HS-27A (cell line): ENCODE results near the gene MYOZ3.
A peak's percentile ranks its signal among the peaks of the same experiment; 100 is the strongest.

Experiments
- DNase-seq: peaks from one replicate; pipeline ENCODE4 v3.0.0-alpha.2; 2012; ENCODE audit warnings: low read depth, missing footprints

The MYOZ3 gene

DNA sequence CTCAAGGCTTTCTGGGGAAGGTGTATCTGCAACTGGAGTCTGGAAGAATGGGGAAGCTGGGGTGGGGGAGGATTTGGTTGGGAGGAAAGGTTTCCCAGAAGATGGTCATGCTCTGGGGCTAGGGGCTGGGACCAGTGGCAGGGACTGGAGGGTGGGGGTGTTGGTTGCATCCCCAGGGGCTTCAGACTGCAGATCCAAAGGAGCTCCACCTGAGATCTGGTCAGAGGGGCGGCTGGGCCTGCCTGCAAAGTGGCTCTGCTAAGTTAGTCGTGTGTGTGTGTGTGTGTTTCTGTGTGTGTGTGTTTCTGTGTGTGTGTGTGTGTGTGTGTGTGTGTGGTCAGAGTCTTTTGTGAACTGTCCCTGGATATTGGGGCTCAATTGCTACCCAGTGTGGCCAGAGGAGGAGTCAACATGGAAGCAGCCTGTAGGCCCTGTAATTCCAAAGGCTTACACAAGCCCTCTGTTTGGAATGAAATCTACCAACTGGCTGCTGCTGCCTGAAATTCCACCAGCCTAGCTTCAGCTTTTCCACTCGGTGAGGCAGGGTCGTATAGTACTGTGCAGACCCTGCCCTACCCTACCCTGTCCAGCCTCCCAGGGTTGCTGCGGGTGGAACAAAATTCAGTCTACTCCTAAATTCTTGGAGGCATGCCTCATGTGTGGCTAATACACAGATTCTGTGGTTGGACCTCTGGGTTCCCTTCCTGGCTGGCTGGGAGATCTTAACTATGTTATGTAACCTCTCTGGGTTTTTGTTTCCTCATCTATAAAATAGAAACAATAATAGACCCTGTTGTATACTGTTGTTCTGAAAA is 33.1 kb upstream of the MYOZ3 start:
- DNase-seq, result no peak

DNA sequence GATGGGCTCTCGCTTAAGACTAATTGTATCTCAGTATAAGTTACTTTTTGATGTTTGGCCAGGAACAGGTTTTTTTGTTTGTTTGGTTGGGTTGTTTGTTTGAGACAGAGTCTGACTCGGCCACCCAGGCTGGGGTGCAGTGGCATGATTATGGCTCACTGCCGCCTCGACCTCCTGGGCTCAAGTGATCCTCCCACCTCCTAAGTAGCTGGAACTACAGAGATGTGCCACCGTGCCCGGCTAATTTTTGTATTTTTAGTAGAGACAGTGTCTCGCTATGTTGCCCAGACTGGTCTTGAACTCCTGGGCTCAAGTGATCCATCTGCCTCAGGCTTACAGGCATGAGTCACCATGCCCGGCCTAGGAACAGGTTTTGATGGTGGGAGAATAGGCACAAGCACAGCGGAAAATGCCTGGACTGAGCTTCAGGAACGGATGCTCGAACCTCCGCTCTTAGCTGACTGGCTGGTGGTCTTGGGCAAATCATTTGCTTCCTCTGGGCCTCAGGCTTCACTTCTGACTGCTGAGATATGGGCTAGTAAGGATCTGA is 32.0 kb upstream of the MYOZ3 start:
- no peak for DNase-seq

GRCh38 chr5:150630016-150630415 is 31.0 kb upstream of the MYOZ3 start:
- no peak for DNase-seq

- no peak for DNase-seq
Observed at GRCh38 chr5:150630461-150631325, 30.4 kb upstream of the MYOZ3 start.

GRCh38 chr5:150631326-150631701 is 29.7 kb upstream of the MYOZ3 start:
- no peak for DNase-seq

- DNase-seq, result no peak
Observed at GRCh38 chr5:150632305-150633160, 28.5 kb upstream of the MYOZ3 start.

DNA sequence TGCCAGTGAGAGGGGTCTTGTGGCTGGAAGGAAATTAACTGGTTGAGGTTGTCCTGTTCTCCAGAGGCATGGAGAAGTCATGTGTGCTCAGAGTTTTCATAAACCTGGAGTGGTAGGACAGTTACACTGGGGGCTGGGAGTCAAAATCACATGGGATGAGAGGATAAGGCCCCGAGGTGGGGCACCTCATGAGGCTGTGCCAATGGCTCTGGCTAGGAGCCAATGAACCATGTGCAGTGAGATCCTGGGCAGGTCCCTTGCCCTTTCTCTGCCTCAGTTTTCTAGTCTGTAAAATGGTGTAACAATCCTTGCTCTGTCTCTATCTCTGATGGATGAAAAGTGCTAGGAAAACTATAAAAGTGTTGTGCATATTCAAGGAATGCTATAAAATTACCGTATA is 27.6 kb upstream of the MYOZ3 start:
- no peak for DNase-seq

- no peak for DNase-seq
Observed at GRCh38 chr5:150636391-150637244, 24.4 kb upstream of the MYOZ3 start.

DNA sequence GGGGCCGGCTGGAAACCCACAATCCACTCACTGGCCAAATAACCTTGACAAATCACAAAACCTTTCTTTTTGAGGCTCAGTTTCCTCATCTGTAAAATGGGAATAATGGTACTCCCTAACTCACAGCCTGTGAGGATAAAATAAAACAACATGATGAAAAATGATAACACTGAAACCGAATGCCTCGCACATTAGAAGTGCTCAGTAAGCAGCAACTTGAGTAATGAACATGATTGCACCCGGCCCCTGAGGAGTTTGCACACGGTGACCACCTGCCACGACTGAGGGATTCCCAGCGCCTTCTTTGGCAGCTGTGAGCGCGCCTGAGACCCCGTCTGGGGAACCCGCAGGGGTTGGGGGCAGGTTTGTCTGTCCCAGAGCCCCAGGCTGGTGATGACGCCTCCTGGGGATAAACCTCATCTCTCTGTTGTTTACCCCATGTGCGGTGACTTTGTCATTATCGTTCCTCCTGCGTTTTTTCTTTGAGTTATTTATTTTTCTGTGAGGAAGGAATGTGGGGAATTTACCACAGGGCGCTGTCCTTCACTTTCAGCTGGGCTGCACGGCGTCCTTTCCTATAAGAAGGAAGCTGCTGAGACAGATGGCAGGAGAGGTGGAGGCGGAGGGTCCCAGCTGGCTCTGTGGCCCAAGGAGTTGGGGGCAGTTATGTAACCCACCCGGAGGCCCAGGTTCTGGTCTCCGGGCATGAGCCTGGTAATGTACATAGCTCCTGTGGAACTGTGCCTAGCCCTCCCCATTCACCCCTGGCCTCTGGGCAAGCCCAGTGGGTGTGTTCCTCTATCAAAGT is 23.6 kb upstream of the MYOZ3 start:
- peak; percentile 68 for DNase-seq

DNA sequence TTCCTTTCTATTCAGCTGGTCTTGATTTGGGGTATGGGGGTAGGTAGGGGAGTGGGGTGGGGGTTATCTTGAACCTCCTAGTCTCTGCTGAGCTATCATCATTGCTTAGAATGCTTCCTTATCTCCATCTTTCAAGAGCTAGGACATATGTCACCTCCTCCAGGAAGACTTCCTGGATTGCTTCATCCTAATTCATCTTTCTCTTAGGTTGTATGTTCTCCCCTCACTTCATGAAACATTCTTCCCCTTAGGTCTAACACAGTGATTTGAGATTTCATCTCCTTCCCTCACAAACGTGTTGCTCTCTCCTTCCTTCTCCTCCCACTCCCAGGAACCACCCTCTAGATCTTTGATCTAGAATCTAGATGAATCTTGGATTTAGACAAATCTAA is 23.0 kb upstream of the MYOZ3 start:
- no peak for DNase-seq

DNA sequence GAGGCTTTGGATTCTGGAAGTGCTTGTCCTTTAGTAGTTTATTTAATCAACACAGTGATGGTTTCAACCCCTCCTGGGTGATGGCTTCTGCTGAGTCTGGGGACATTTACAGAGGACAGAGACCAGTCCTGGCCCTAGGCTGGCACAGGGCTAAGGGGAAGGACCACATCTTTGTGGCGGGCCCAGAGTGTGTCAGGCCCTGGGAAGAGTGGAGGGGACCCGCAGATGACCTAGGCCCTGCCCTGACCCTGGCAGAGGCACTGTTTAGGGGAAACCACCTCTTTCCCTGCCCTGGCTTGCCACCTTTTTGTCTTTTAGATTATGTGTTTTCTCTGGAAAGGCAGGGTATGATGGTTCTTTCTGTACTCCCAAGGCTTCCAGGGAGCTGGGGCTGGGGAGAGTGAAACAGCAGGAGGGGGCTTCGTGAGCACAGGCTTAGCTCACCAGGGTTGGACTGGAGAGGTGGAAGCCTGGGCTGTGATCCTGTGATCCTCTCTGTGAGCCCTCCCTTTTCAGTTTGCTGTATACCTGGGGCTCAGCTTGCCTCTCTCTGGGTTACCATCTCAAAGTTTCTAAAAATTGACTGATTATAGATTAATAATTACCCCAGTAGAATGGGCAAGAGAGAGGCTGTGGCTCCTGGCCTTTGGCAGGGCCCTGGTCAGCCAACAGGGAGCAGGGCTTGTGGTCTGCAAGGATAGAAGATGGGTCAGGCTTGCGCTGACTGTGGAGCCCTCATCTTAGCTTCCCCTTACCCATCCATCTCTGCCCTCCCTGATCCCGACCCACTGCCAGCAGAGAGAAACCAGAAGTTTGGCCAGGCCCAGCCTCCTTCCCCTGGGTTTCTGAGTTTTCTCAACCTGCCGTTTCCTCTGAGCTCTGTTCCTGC is 22.3 kb upstream of the MYOZ3 start:
- DNase-seq, result no peak

DNA sequence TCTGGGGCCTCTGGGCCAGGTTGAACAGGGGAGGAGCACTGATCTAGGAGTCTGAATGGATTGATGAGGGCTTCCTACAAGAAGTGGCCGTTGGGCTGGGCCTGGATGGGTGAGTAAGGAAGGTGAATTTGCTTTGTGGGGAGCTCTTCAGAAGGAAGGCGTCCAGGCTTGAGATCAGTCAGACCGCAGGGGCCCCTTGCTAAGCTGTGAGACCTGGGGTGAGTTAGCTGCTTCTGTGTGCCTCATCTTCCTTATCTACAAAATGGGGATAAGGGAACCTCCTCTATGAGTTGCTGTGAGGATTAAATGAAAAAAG is 21.7 kb upstream of the MYOZ3 start:
- DNase-seq, result no peak

DNA sequence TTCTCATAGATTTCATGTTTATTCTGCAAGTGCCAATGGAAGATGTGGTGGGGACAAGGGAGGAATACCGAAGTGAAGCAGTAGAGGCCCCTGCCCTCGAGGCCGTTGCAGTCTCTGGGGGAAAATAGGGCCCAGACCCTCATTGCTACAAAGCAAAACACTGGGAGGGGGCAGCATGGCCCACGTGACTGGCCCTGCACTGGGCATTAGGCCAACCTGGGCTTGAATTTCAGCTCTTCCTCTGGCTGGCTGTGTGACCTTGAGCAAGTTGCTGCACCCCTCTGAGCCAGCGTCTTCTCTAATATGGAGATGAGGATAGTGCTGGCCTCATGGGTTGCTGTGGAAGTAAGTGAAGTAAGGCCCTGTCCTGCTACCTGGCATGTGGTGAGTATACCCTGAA is 21.3 kb upstream of the MYOZ3 start:
- DNase-seq, result no peak

GRCh38 chr5:150640311-150641005 is 20.6 kb upstream of the MYOZ3 start, which contains the start of gene SYNPO:
SYNPO (plus strand) TSS chr5:150640660; CDS start chr5:150648276, 7,616 bp downstream.
- peak; percentile 70 for DNase-seq

DNA sequence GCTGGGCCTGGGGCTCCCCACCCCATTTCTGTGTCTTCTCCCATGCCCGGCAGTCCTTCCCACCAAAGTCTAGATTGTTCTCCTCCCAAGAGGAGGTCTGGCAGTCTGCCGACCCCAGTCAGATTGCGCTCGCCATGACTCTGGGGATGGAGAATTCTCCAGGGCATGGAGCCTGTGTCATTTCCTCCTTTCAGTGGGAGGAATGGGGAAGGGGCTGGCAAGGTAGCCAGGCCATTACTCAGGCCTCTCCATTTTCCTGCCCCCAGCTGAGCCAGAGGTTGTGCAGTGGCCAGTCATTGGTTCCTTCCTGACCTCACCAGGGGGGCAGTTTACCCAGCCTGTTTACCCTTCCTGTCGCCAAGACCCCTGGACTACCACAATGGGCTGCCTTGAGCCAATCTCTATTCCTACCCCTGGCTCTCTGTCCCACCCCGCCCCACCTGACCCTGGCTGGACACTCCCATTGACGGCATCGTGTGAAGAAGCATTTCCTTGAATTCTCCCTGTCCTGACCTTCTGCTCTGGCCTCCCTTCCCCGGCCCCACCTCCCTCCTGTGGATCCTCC is 20.0 kb upstream of the MYOZ3 start:
- DNase-seq, result no peak

- no peak for DNase-seq
Observed at GRCh38 chr5:150641824-150642566, 19.1 kb upstream of the MYOZ3 start.

DNA sequence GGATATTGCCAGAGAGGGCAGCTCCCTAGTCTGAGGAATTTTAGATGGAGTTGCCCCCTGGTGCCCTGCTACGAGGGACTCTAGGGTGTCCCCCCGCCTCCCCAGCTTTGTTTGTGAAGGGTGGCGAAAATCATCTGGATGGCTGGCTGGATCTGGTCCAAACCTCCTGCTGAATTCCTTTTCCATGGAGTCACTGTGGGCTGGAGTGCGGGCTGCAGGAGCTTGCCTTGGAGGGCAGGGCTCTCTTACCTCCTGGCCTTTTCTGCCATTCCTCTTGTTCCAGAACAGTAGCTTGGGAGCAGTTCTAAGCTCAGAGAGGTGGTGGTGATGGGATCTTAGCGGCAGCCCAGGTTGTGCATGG is 18.5 kb upstream of the MYOZ3 start:
- DNase-seq, result peak; percentile 75
